Hematopoietic multipotent progenitor cell (in vitro differentiated cells): ENCODE data around the gene SF1. TPM values are rescaled to one million over a fixed set of nuclear protein-coding genes. Genes with fewer than 3 reads are reported as not detected.

Experiments
- DNase-seq, 3 donors: peaks; one replicate each; pipeline ENCODE4 v3.0.0-alpha.2; 2011 to 2015; ENCODE audit warnings: low read depth in 2 of 3, low spot score in 2 of 3
- total RNA-seq: library from RNA; depleted of rRNA; stranded (reverse); fragments of >200 nt; gene quantifications from one replicate; pipeline ENCODE4 v1.2.3, GENCODE V29; 2012

Gene SF1
- total RNA-seq, 1 donor: 367 TPM

DNA sequence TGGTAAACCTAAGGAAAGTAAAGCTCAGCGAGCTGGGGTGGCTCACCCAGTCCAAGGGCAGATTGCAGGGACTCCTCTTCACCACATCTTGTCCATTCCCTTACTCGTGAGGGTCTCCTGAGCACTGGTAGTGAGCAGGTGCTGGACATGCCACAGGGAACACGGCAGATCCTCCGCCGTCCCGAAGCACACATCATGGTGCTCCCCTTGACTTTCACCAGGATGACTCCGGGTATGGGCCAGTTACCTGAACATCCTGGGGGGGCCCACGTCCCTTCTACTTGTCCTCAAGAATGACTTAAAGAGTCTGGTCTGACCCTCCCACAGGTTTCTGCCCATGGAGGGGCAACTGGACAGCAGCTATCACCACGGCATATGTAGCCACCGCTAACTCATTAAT, 8.0 kb upstream of the SF1 start:
- DNase-seq: no peak

DNA sequence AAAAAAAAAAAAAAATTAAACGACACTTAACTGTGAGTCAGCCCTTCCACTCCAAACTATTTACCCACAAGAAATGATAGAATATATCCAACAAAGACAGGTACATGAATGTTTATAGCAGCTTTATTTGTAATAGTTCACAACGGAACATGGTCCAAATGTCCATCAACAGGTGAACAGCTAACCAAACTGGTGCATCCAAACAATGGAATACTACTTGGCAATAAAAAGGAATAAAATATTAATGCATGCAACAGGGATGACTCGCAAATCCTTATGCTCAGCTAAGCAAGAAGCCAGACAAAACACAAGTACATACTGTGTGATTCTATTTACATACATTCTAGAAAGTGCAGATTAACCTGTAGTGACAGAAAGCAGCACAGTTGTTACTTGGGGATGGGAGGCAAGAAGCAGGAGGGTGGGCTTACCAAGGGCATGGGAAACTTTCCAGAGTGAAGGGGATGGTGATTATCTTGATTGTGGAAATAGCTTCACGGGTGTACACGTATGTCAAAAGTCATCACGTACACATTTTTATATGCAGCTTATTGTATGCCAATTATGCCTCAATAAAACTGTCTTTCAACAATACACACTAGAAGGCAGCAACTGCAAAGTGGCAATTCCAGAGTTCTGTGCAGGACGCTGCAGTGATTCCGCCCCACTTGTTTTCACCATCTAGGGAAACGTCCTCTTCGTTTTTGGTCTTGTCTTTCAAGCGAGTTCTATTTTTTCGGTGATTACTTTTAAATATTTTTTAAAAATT, 6.7 kb upstream of the SF1 start:
- DNase-seq: no peak

DNA sequence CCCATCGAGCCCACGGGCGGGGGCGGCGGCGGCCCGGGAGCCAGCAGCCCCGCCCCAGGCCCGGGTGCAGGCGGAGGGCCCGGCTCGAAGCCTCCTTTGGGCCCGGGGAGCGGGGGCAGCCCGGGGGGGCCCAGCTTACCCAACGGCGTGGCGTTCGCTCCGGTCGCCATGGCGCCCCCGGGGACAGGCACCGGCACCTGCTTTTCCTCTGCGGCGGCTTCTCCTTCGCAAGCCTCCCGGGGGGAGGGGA, 194 bp downstream of the SF1 start:
- DNase-seq: no peak

DNA sequence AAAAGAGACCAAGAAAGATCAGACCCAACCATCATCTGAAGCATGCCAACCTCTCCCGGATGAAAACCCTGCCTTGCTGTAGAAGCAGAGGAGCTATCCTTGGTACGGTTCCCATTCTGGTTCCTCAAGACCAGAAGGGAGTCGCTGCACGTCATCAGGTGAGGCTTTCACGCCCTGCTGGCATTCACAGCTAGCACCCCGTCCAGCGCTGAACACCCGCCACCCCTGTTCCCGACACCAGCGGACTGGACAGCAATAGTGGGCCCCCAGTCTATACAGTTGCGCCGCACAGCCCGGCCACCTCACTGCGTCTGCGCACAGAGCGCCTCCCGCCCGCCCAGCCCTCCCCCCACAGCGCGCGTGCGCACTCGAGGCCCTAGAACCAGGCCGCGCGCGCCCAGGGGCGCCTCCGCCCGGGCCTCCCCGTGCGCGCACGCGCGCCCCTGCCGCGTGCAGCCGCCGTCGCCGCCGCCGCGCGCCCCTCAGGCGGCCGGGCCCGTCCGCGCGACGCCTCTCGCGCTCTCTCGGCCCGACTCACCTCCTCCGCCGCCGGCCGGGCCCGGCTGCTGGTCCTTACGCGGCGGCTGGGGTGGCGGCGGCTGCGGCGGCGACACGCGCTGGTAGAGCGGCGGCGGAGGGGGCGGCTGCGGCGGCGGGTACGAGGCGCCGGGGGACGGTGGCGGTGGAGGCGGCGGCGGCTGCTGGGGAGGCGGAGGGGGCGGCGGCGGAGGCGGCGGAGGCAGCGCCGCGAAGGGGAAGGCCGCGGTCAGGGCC, 706 bp downstream of the SF1 start:
- DNase-seq: peak; percentile 84 to 86 (median 86)

DNA sequence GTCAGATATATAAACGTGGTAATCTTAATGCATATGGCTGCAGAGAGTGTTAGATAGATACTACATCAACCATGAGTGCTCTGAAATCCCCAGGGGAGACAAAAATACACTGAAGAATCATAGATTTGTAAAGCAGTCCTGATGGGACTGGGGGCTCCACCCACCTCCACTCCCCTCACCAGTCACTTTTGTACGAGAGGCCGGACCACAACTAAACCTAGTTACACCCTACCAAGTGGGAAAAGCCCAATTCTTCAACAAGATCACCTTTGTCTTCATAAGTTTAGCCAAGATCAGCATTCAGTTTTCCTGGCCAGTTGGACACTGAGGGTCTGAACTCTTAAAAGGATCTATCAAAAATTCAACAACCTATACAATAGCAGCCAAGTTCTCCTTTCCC, 1.5 kb downstream of the SF1 start:
- no peak for DNase-seq

DNA sequence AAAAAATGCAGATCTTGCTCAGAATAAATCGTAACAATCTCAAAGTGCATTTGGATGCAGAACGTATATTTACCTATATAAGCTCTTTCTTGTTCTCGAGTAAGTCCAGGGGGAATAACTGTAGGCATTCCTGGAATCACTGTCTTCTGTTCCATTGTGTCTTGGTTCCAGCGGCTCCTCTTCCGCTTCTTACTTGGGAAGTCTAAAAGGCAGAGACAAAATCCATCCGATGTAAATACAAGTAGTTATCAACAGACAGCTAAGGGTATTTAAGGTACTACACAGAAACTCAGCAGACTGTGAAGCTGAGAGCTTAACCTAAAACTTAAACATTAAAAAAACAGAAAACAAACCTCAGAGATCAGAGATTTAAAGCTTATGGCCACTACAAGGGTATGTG, 1.9 kb downstream of the SF1 start:
- no peak for DNase-seq

DNA sequence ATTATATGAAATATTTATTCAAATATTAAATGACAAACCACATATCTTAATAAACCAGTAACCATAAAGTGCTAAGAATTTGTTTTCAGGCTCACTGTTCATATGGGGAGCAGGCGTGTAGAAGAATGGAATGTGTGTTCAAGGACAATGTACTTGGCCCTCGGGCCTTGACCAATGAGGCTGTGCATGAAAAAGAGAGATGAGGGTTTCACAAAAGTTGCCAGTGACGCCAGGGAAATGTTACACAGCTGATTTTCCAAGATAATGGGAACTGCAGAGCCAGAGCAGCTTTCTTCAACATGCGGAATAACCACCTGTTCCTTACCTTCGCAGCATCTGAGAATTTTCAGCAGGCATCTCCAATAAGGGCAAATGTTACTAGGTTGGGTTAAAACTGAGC, 4.2 kb downstream of the SF1 start:
- DNase-seq: no peak

DNA sequence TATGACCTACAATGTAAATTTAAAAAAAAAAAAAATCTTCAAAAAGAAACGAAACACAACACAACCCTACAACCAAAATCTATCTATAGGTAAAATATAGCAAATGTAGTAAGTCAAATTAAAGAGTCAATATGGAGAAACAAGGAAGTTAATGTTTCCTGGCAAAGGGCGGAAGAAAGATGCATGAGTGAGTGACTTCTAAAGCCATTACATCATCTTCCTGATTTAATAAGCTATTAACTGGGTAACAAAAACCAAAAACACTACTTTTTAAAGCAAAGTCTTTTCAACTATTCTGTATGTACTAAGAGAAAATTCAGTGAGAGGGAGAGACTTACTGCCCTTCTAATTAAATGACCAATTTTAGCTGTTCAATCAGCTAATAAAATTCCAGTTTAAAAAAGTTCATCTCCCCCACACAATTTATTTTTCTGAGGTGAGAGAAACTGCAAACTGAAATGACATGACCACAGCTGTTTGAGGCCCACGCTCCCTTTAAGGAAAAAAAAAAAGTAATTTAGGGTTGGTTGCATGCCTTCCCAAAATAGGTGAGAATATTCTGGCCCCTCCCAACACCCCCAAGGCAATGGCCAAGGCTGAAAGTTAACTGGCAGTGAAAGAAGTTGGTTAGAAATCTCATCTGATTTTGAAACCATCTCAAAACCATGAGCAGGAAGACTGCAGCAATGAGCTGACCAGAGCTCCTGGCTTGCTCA, 5.9 kb downstream of the SF1 start:
- DNase-seq: peak in 1 of 3 donors; percentile 39

DNA sequence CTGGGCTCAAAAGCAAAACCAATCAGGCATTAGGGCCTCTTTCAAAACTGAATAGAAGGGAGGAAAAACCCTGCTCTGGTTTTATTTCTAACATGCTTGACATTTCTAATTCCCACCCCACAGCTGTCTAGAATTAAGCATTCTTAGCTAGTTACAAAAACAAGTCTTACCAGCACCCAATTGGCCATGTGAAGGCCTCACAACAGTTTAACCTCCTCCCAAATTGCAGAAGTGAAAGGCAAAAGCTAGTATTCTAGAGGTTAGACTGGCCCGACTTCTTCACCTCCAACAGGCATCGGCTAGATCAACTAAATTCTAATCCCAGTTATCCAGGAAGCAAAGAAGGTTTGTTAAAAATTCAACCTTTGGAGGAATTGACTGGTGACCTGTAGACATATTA, 6.5 kb downstream of the SF1 start:
- no peak for DNase-seq

DNA sequence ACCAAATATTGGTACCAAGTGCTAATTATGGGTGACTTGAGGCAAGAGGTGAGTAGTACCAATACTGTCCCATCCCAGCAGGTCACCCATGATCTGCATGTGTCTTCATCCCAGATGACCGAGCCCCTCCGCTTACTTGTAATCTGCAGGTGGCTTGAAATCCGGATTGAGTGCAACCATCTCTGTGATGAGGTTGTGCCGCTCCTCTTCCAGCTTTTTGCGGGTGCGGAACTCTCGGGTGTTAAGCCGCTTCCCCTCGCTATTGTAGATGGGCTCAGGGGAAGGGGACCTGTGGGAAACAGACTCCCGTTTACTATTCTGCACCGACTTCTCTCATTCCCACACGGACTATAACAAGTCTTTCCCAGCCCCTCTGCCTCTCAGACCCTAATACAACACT, 8.2 kb downstream of the SF1 start:
- DNase-seq: no peak

DNA sequence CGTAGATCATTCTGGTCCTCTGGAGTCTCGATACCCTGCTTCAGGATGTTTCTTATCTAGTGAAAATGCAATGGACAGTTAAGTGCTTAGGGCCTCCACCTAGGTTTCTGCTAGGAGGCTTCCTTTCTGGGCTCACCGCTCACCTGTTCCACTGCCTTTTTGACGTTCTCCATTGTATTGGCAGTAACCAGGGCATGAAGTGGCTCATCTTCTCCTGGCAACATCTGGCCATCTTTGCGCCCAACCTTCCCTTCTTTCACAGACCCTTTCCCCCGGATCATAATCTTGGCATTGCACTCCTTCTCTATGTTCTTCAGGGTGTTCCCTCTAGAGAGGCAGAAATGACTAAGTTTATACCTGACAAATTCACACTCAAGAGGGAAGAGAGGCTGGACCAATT, 9.1 kb downstream of the SF1 start:
- DNase-seq: no peak

DNA sequence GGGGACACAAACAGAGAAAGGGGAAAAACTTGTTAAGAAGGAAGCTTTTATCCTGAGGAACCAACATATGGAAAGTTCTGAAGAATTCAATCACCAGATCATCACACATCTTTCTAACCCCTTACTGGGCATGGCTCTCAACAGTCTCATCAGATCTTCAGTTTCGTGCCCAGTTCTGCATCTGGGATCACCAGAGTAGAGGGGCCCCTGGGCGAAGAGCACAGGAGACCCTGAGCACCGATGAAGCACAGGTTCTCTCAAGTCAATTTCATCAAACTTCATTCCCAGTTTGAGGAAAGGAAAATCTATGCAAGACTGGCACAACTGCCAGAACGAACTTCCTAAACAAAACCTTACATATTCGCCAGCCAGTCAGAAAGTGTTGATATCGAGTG, 10.0 kb downstream of the SF1 start:
- no peak for DNase-seq

DNA sequence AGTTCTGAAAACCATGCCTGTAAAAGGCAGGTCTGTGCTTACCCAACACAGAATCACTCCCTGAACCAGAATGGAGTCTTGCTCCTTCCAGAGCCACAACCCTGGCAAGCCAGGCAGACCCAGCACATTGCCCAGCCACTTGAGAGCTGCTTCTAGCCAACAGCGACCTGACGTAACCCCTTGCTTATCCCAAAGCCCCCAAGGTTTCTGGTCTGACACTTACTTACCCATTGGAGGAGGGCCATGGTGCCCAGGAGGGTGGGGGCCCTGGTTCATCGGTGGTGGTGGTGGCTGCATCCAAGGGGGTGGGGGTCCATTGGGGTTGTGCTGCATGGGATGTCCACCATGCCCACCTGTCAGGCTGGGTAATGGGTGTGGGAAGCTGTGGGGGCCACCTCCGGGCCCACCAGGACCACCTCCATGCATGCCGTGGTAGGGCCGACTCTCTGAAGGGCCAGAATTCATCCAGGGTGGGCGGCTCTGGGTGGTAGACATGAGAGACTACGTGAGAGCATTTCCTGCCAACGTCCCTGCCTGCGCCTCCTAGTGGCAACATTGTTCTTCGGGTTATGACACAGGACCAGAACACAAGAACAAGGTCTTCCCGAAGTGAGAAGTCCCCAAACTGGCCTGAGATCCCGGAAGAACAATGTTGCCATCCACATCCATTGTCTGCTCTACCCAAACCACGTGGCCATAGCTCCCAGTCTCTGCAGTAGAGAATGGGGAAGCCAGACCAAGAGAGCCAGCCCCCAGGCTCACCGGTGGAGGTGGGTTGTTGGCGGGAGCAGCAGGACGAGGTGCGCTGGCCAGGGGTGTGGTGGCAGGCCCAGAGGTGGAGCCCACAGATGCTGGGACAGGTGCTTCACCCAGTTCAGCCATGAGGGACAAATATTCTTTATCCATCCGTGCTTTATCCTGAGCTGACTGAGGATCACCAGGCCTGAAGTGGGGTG, 10.7 kb downstream of the SF1 start:
- peak; percentile 69 to 86 (median 70) for DNase-seq

DNA sequence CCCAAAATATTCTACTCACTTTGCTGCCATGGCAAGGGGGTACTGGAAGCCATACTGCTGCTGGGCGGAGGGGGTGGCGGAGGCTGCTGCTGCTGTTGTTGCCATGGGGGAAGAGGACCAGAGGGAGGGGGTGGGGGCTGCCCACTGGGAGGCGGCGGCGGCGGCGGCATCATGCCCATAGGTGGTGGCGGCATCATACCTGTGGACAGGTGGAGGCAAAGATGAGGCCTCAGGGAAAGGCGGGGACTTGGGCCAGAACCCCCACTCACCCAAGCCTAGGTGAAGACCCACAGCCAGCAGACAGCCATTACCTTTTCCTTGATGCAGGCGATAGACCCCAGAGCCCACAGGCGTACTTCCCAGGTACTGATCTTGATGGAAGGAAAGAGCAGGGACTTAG, 11.5 kb downstream of the SF1 start:
- no peak for DNase-seq

DNA sequence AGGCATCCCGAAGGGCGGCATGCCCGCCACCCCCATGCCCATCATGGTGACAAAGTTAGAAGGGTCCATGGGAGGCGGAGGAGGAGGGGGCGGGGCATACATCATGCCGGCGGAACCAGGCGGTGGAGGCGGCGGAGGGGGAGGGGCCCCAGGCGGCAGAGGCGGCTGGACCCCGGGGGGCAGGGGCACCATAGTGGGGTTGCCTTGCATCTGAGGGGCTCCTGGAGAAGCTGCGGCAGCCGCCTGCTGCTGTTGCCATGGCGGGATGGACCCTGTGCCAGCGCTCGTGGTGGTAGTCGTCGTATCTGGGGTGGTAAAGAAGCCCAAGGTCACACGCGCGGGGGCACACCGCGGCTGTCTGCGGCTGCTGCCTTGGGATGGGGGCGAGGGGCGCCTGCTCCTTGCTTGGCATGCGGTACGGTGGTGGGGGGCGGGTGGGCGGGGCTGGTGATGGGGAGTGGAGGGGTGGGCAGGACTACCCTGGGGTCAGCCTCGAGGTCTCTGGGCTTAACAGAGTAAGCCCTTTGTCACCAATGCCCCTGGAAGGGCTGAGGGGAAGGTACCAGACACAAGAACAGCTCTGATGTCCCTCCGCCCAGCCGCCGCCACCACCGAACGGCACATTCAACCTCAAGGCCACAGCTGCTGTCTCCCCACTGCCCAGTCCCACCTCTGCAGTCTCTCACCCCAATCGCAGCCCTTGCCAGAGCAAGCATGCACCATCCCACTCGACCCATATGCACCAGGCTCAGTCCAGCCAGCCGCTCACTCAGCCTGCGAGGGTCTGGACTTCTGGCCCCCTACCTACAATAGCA, 12.3 kb downstream of the SF1 start:
- no peak for DNase-seq

DNA sequence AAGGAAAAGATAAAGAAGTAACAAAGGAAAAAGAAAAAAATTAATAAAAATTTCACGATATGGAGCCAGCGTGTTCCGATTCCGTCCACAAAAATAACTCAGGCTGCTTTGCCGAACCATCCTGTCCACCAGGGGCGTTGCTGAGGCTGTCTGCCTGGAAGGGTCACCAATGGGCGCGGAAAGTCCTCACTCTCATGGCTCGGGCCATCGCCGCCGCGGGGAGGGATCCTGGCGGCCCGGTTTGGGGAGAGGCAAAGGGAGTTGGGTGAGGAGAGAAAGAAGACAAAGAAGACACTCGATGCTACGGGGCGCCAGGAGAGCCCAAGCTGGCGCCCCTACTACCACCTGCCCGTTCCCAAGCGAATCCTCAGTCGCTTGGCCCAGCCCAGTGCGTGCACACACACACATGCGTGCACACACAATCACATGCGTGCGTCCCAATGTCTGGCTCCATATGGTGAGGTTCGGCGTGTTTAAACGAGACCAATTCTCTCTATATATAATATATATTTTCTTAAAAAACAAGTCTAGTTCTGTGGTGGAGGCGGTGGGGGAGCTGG, 13.0 kb downstream of the SF1 start:
- DNase-seq: no peak

DNA sequence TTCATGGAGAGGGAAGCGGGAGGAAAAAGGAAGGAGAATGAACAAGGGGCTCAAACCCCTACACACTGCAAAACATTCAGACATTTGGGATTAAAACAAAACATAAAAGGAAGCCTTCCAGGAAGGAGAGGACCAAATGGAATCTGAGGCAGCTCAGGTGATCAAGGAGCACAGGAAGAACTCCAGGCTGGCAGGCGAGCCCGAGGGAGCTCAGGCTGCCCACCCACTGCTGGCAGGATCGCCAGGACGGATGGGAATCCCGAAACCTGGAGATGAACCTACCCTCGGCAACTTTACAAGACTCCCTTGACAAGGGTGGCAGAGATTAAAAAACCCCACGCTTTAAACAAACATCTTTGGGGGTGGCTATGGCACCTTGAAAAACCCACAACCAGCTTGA, 13.6 kb downstream of the SF1 start:
- DNase-seq: no peak

DNA sequence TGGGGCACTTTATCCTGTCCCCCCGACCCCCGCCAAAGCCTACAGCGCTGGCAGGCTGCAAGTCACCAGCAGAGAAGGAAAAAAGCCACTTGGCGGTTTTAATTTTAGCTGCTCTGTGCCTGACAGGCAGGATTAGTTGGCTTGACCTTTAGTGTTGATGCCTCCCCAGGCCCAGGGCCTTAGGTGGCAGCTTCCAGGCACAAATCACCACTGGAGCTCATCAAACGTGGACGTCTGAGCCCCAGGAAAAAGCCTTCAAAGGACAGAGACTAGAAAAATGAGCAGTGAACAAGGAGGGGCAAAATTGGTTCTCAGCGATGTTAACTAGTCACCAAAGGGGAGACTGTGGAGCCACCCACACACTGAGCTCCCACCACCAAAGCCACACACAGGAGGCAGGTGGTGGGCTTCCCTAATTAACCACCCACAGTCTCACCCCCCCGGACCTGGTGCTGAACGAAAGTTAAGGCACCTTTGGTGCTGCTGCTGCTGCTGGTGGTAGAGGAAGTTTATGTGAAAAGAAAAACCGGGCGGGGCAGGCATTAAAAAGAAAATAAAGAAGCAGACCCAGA, 14.2 kb downstream of the SF1 start:
- DNase-seq: peak in 2 of 3 donors; percentile 81 to 96

DNA sequence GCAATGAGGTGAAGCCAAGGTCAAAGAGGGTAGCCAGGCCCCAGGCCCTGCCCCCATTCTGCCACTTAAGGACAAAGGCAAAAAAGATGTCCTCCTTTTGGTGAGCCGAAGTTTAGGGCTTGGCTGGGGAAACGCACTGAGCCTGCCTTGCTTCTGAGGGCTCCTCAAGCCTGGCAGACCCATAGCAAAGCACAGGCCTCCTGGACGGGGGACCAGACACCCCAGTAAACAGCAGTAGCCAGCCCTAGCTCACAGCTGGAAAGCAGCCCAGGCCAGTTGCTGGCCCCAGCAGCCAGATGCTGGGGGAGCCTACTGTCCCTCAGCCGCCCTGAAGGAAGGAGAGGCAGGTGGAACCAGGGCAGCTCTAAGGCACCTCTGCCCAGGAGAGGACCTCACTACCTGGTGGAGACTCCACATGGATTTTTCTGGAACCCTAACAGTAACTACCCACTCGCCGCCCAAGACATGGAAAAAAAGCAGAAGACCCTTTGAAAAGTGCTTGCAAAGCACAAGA, 14.8 kb downstream of the SF1 start:
- DNase-seq: no peak
